HepG2 (cell line): Measurements from ENCODE around the gene CLASP2. TPM values are rescaled to one million over a fixed set of nuclear protein-coding genes. Genes with fewer than 3 reads are reported as not detected.

Experiments
- ATAC-seq: fragments of 200-7000 bp; cut with Tn5 transposase; 3 replicates; pipeline ENCODE4 v1.9.1; 2020; ENCODE audit warnings: mild to moderate bottlenecking, moderate library complexity
- Bru-seq: library from RNA; stranded (reverse); fragments of 400-500 nt; gene quantifications from one replicate; lab custom pipeline; 2021; lab: Mats Ljungman, UMichigan
- BruChase-seq, 2 experiments: library from RNA; stranded (reverse); fragments of 400-500 nt; gene quantifications; one replicate each; lab custom pipeline; 2021; lab: Mats Ljungman, UMichigan
- BruUV-seq: library from RNA; stranded (reverse); fragments of 400-500 nt; replicated peaks from 2 replicates; lab custom pipeline; 2021; lab: Mats Ljungman, UMichigan
- CTCF ChIA-PET: fragments of 300-600 bp; formaldehyde crosslinking; extraction: SDS; loops from one replicate; lab custom pipeline; 2021; ENCODE audit warnings: low total read pairs, inconsistent platforms, low intra/inter-chr PET ratio; lab: Yijun Ruan, JAX
- POLR2A ChIA-PET: fragments of 350-600 bp; sonication (Branson Sonifier 250); formaldehyde crosslinking; loops from one replicate; lab custom pipeline; 2020; ENCODE audit warnings: antibody characterized with exemption, inconsistent platforms; lab: Yijun Ruan, JAX
- DNase-seq: peaks from one replicate; pipeline ENCODE4 v3.0.0-alpha.2; 2015; ENCODE audit warnings: low spot score
- FAIRE-seq: peaks from 3 replicates; lab custom pipeline; 2011; peaks lifted over from hg19 to GRCh38; lab: Jason Lieb, UNC
- H2AFZ ChIP-seq: one replicate; pipeline ENCODE4 v1.6.1; 2011; ENCODE audit warnings: low read length, inconsistent platforms
- H3K27ac ChIP-seq: fragments of 300-600 bp; 3 replicates; pipeline ENCODE4 v1.8.0; 2011; ENCODE audit warnings: mixed run types, mild to moderate bottlenecking, mixed read lengths, low read length, inconsistent platforms; ENCODE audit not compliant: insufficient read depth; ENCODE audit errors: extremely low read length
- H3K27me3 ChIP-seq, 2 experiments: fragments of 200-600 bp in 1 of 2; 2 replicates in 1 of 2; 3 replicates in 1 of 2; pipeline versions ENCODE4 v1.6.0 to v1.8.0; 2011; ENCODE audit warnings: low read length in 2 of 2, mild to moderate bottlenecking in 2 of 2, moderate library complexity in 2 of 2, inconsistent platforms in 1 of 2; ENCODE audit not compliant: insufficient read depth in 2 of 2, control insufficient read depth in 1 of 2
- H3K36me3 ChIP-seq, 2 experiments: fragments of 200-600 bp in 1 of 2; replicated peaks in 1 of 2; 2 replicates in 1 of 2; 3 replicates in 1 of 2; pipeline versions ENCODE4 v1.5.1 to v1.8.0; 2011; ENCODE audit warnings: low read length in 2 of 2, inconsistent platforms in 1 of 2; ENCODE audit not compliant: insufficient read depth in 2 of 2, control insufficient read depth in 1 of 2
- H3K4me1 ChIP-seq: 2 replicates; pipeline ENCODE4 v1.5.1; 2012; ENCODE audit warnings: low read length, inconsistent platforms; ENCODE audit not compliant: insufficient read depth
- H3K4me2 ChIP-seq: 2 replicates; pipeline ENCODE4 v1.6.0; 2011; ENCODE audit warnings: low read depth, low read length, inconsistent platforms
- H3K4me3 ChIP-seq, 3 experiments: fragments of 200-600 bp in 1 of 3; sonication (generic), shearing (Covaris generic) in 1 of 3; replicated peaks in 1 of 3; 2 replicates each; pipeline ENCODE4 v1.5.1; 2011 to 2016; ENCODE audit warnings: low read length in 3 of 3, inconsistent platforms in 2 of 3, low read depth in 2 of 3, mild to moderate bottlenecking in 2 of 3, control low read depth in 1 of 3, mixed read lengths in 1 of 3; ENCODE audit not compliant: insufficient read depth in 1 of 3
- H3K79me2 ChIP-seq: one replicate; pipeline ENCODE4 v1.6.1; 2011; ENCODE audit warnings: low read length, inconsistent platforms; ENCODE audit not compliant: insufficient read depth
- H3K9ac ChIP-seq: 2 replicates; pipeline ENCODE4 v1.6.0; 2011; ENCODE audit warnings: mild to moderate bottlenecking, low read depth, low read length, inconsistent platforms; ENCODE audit not compliant: insufficient read depth
- H3K9me3 ChIP-seq: 2 replicates; pipeline ENCODE4 v1.5.1; 2012; ENCODE audit warnings: mild to moderate bottlenecking, low read length
- H4K20me1 ChIP-seq: 2 replicates; pipeline ENCODE4 v1.6.0; 2011; ENCODE audit warnings: inconsistent platforms, mild to moderate bottlenecking, low read length, moderate library complexity; ENCODE audit not compliant: insufficient read depth
- AHR ChIP-seq: IDR thresholded peaks from 2 replicates; pipeline ENCODE4 v1.6.1; 2018; ENCODE audit warnings: missing genetic modification reagents, missing compliant biosample characterization
- E2F2 ChIP-seq: sonication (generic); formaldehyde crosslinking; IDR thresholded peaks from 2 replicates; pipeline ENCODE4 v1.4.0; 2020; ENCODE audit warnings: missing genetic modification reagents, borderline replicate concordance
- FIP1L1 ChIP-seq: fragments of 200-400 bp; formaldehyde crosslinking; IDR thresholded peaks from 2 replicates; pipeline ENCODE4 v1.6.1; 2018; ENCODE audit warnings: low read depth, mild to moderate bottlenecking, low read length, moderate library complexity, borderline replicate concordance; ENCODE audit not compliant: insufficient read depth
- GATAD1 ChIP-seq: IDR thresholded peaks from 2 replicates; pipeline ENCODE4 v1.6.1; 2016; ENCODE audit warnings: missing genetic modification reagents, missing compliant biosample characterization
- HOXA3 ChIP-seq: sonication (generic); formaldehyde crosslinking; IDR thresholded peaks from 2 replicates; pipeline ENCODE4 v1.5.0; 2020; ENCODE audit warnings: missing genetic modification reagents
- KMT2B ChIP-seq: IDR thresholded peaks from 2 replicates; pipeline ENCODE4 v1.6.1; 2016; ENCODE audit warnings: missing genetic modification reagents, missing compliant biosample characterization
- MAX ChIP-seq: IDR thresholded peaks from 2 replicates; pipeline ENCODE4 v1.6.1; 2012; ENCODE audit warnings: inconsistent platforms
- NFRKB ChIP-seq: fragments of 450-650 bp; IDR thresholded peaks from 2 replicates; pipeline ENCODE4 v1.6.1; 2017
- PCBP1 ChIP-seq: fragments of 200-400 bp; formaldehyde crosslinking; IDR thresholded peaks from 2 replicates; pipeline ENCODE4 v1.6.1; 2017; ENCODE audit warnings: mild to moderate bottlenecking, low read depth, low read length, borderline replicate concordance
- TAF15 ChIP-seq: fragments of 200-400 bp; formaldehyde crosslinking; IDR thresholded peaks from one replicate; pipeline ENCODE4 v1.6.1; 2018; ENCODE audit warnings: mild to moderate bottlenecking, low read depth, low read length; ENCODE audit not compliant: poor library complexity, severe bottlenecking
- ZC3H13 ChIP-seq: sonication (generic); formaldehyde crosslinking; IDR thresholded peaks from 2 replicates; pipeline ENCODE4 v1.8.1; 2023; ENCODE audit warnings: mild to moderate bottlenecking, missing genetic modification reagents, moderate library complexity
- ZEB1 ChIP-seq: IDR thresholded peaks from 2 replicates; pipeline ENCODE4 v1.6.1; 2012; ENCODE audit warnings: mild to moderate bottlenecking, low read depth, inconsistent platforms; ENCODE audit not compliant: insufficient replicate concordance
- ZFAT ChIP-seq: sonication (generic); formaldehyde crosslinking; conservative IDR thresholded peaks from 2 replicates; pipeline ENCODE4 v1.8.1; 2023; ENCODE audit warnings: missing genetic modification reagents, inconsistent platforms
- ZNF138 ChIP-seq: sonication (generic); formaldehyde crosslinking; IDR thresholded peaks from 2 replicates; pipeline ENCODE4 v1.5.0; 2020; ENCODE audit warnings: mild to moderate bottlenecking, low read depth, missing genetic modification reagents
- ZNF20 ChIP-seq: sonication (generic); formaldehyde crosslinking; IDR thresholded peaks from 2 replicates; pipeline ENCODE4 v1.4.0; 2020; ENCODE audit warnings: mild to moderate bottlenecking, moderate library complexity, missing genetic modification reagents
- ZNF264 ChIP-seq: sonication (generic); formaldehyde crosslinking; IDR thresholded peaks from 2 replicates; pipeline ENCODE4 v1.4.0; 2020; ENCODE audit warnings: missing genetic modification reagents
- ZNF614 ChIP-seq: IDR thresholded peaks from 2 replicates; pipeline ENCODE4 v1.6.1; 2018; ENCODE audit warnings: missing biosample characterization, missing genetic modification reagents, inconsistent platforms, borderline replicate concordance
- ZNF878 ChIP-seq: sonication (generic); formaldehyde crosslinking; IDR thresholded peaks from 2 replicates; pipeline ENCODE4 v1.8.1; 2023; ENCODE audit warnings: mild to moderate bottlenecking, missing genetic modification reagents, moderate library complexity
- WGBS: methylation state at CpG from one replicate; pipeline ENCODE4 v1.1.6; 2017; ENCODE audit warnings: low lambda C conversion rate; 5-methylcytosine and 5-hydroxymethylcytosine counted together
- in situ Hi-C: cut with HindIII; loops from 2 replicates; pipeline ENCODE4 v1.10.0; 2017; ENCODE audit warnings: low pct_unique_long_range_greater_than_20kb; ENCODE audit not compliant: extremely low pct_ligation_motif_present
- intact Hi-C: fragments of 100-400 bp; cut with micrococcal nuclease; formaldehyde crosslinking; loops from one replicate; pipeline ENCODE4 v1.10.0; 2022; ENCODE audit not compliant: unreplicated experiment
- long read RNA-seq, 2 experiments: library from RNA in 1 of 2; library from polyadenylated mRNA in 1 of 2; stranded (forward) in 1 of 2; unstranded in 1 of 2; transcript quantifications; one replicate each; pipeline ENCODE4 v2.0.0, GENCODE V29; 2019 to 2022
- polyA minus RNA-seq, 3 experiments: library from RNA; depleted of rRNA, polyadenylated mRNA; stranded (reverse); fragments of >200 nt; gene quantifications; 2 replicates each; pipeline ENCODE4 v1.2.3, GENCODE V29; 2011; ENCODE audit warnings: low replicate concordance in 1 of 3
- polyA plus RNA-seq, 8 experiments: library from polyadenylated mRNA; depleted of rRNA in 3 of 8; stranded (reverse) in 7 of 8; unstranded in 1 of 8; fragments of >200 nt; fragmentation: Illumina TruSeq in 4 of 8; extraction: Trizol in 4 of 8; gene quantifications; 2 replicates each; pipeline versions ENCODE4 v1.2.1 to v1.2.3, GENCODE V29; 2011 to 2016; ENCODE audit warnings: low read depth in 4 of 8, missing spikeins in 1 of 8, mixed read lengths in 1 of 8; ENCODE audit not compliant: insufficient read depth in 1 of 8
- total RNA-seq, 5 experiments: library from RNA; depleted of rRNA; stranded (reverse); fragments of >200 nt; fragmentation: Illumina TruSeq; extraction: Trizol; gene quantifications; 2 replicates each; pipeline ENCODE4 v1.2.3, GENCODE V29; 2016; ENCODE audit warnings: low read depth in 1 of 5

Gene CLASP2
- total RNA-seq (2016; rRNA removed; fragmentation: Illumina TruSeq; extraction: Trizol), result 30.6 and 34.8 TPM in 2 replicates
- 14.8 and 18.1 TPM in 2 replicates for total RNA-seq (2016; cell fraction: cytosol; rRNA removed; fragmentation: Illumina TruSeq; extraction: Trizol; ENCODE audit: low read depth)
- 32.0 and 33.6 TPM in 2 replicates for total RNA-seq (2016; cell fraction: insoluble cytoplasmic fraction; rRNA removed; fragmentation: Illumina TruSeq; extraction: Trizol)
- 10.5 and 11.6 TPM in 2 replicates for total RNA-seq (2016; cell fraction: membrane; rRNA removed; fragmentation: Illumina TruSeq; extraction: Trizol)
- 72.0 and 73.1 TPM in 2 replicates for total RNA-seq (2016; cell fraction: nucleus; rRNA removed; fragmentation: Illumina TruSeq; extraction: Trizol)
- polyA plus RNA-seq (2011; rRNA removed), result 12.7 and 15.7 TPM in 2 replicates
- polyA plus RNA-seq (2011; cell fraction: cytosol; rRNA removed), result 5.2 and 6.9 TPM in 2 replicates
- 24.0 and 25.3 TPM in 2 replicates for polyA plus RNA-seq (2011; cell fraction: nucleus; rRNA removed)
- polyA plus RNA-seq (2012), result 9.1 and 11.7 TPM in 2 replicates
- polyA plus RNA-seq (2016; cell fraction: cytosol; fragmentation: Illumina TruSeq; extraction: Trizol; ENCODE audit: low read depth), result 0.68 and 0.76 TPM in 2 replicates
- polyA plus RNA-seq (2016; cell fraction: insoluble cytoplasmic fraction; fragmentation: Illumina TruSeq; extraction: Trizol; ENCODE audit: low read depth), result 14.7 and 16.9 TPM in 2 replicates
- 2.0 TPM in 2 replicates for polyA plus RNA-seq (2016; cell fraction: membrane; fragmentation: Illumina TruSeq; extraction: Trizol; ENCODE audit: low read depth)
- polyA plus RNA-seq (2016; cell fraction: nucleus; fragmentation: Illumina TruSeq; extraction: Trizol; ENCODE audit: insufficient read depth, low read depth), result 37.4 and 42.4 TPM in 2 replicates
- polyA minus RNA-seq (2011; rRNA and poly(A)+ RNA removed; ENCODE audit: low replicate concordance), result 49.3 and 63.0 TPM in 2 replicates
- polyA minus RNA-seq (2011; cell fraction: cytosol; rRNA and poly(A)+ RNA removed), result 21.0 and 25.8 TPM in 2 replicates
- 145 and 179 TPM in 2 replicates for polyA minus RNA-seq (2011; cell fraction: nucleus; rRNA and poly(A)+ RNA removed)
- Bru-seq, nascent RNA, result percentile 75 among the genes with signal in this experiment
- BruChase-seq, experiment 1, labeled RNA remaining after a 6-hour chase, result percentile 73 among the genes with signal in this experiment
- percentile 76 among the genes with signal in this experiment for BruChase-seq, experiment 2, labeled RNA remaining after a 2-hour chase
- long read RNA-seq, experiment 1, partial matches to known transcripts, result 0 of 2 reads
- long read RNA-seq, experiment 1, other reads (novel, unspliced or antisense), result 2 of 2 reads
- long read RNA-seq, experiment 2, partial matches to known transcripts, result 1 of 18 reads
- long read RNA-seq, experiment 2, other reads (novel, unspliced or antisense), result 17 of 18 reads

GRCh38 chr3:33717866-33718594 lies at the start of gene CLASP2:
Gene CLASP2 (minus strand): TSS chr3:33718254. CDS start chr3:33718002, 252 bp downstream.
- BruUV-seq, result TSS peak; percentile 85
- Histone ChIP-seq H3K9ac (peak within 1 kb of the TSS; percentile 87), H4K20me1 (no peaks in the 10 kb centered on the region; the same call in 1 of the 2 replicates), H3K4me1 (peaks cover 30% of the 10 kb centered on the region), H3K36me3 (no peaks in the 10 kb centered on the region), H3K27me3 (no peaks in the 10 kb centered on the region; a peak in 1 of 5 replicates), H3K4me2 (peak within 1 kb of the TSS; percentile 91), H3K9me3 (no peaks in the 10 kb centered on the region), H2AFZ (peak within 1 kb of the TSS; percentile 99), H3K27ac (peak within 1 kb of the TSS; percentile 94), H3K4me3 (peak within 1 kb of the TSS; percentile 87 to 92 (median 89)), H3K79me2 (peaks cover 41% of the 10 kb centered on the region)
- peak; percentile 95 for ATAC-seq
- FAIRE-seq, result no peak
- POLR2A ChIA-PET, result interaction anchor here (0.8 to 1.1 kb wide), 2 partner anchors 277 to 927 kb away, joined by 3 to 4 read pairs; no protein-coding TSS in a partner anchor
- 0% methylated on average over 6 of the region's 68 CpGs for WGBS
- DNase-seq, result peak; percentile 76
- in situ Hi-C loops, result loop anchor here (5.0 kb wide), 1 partner anchor 81 kb away; no protein-coding TSS in a partner anchor
- intact Hi-C loops, result loop anchor here (1.0 to 5.0 kb wide), 3 partner anchors 69 to 281 kb away; no protein-coding TSS in a partner anchor
- CTCF ChIA-PET, result no interaction called here
- peak; percentile 78 for TF ChIP-seq GATAD1 (CRISPR knock-in tag)
- TF ChIP-seq ZNF878 (CRISPR knock-in tag), result no peak; the same call in 1 of the 2 replicates
- no peak for TF ChIP-seq PCBP1
- no peak for TF ChIP-seq ZNF264 (CRISPR knock-in tag)
- TF ChIP-seq KMT2B (CRISPR knock-in tag), result peak; percentile 86
- TF ChIP-seq E2F2, result no peak
- 0 out of 2 replicates have a peak, but pooled peaks have one; percentile 13 for TF ChIP-seq ZNF138 (CRISPR knock-in tag)
- no peak for TF ChIP-seq TAF15
- TF ChIP-seq AHR (CRISPR knock-in tag), result no peak
- TF ChIP-seq ZFAT (CRISPR knock-in tag), result no peak
- TF ChIP-seq ZNF20 (CRISPR knock-in tag), result peak; percentile 55; the same call in 1 of the 2 replicates
- TF ChIP-seq ZEB1, result no peak
- TF ChIP-seq HOXA3, result peak; percentile 97
- peak; percentile 54; the same call in 1 of the 2 replicates for TF ChIP-seq MAX
- TF ChIP-seq ZNF614 (CRISPR knock-in tag), result 0 out of 2 replicates have a peak, but pooled peaks have one; percentile 20
- peak; percentile 70; the same call in 1 of the 2 replicates for TF ChIP-seq ZC3H13
- no peak for TF ChIP-seq FIP1L1
- TF ChIP-seq NFRKB, result no peak
